B cell (primary cell): ENCODE results near the gene CBX6. TPM values are rescaled to one million over a fixed set of nuclear protein-coding genes. Genes with fewer than 3 reads are reported as not detected.
"Not testable (repeated sequence)": the region's sequence is repeated elsewhere in the genome, so short reads cannot be mapped to it uniquely, and the experiment has no call there.

Experiments used
- ATAC-seq: fragments of 200-7000 bp; cut with Tn5 transposase; one replicate; pipeline ENCODE4 v1.10.0; 2021; ENCODE audit warnings: low read depth, mild to moderate bottlenecking, moderate number of reproducible peaks, moderate library complexity
- CTCF ChIA-PET: fragments of 350-600 bp; sonication (Branson Sonifier 250); formaldehyde crosslinking; loops from one replicate; lab custom pipeline; 2021; ENCODE audit warnings: antibody characterized with exemption, inconsistent platforms; lab: Charles Lee
- POLR2A ChIA-PET: fragments of 350-600 bp; sonication (Branson Sonifier 250); formaldehyde crosslinking; loops from one replicate; lab custom pipeline; 2021; ENCODE audit warnings: antibody characterized with exemption; lab: Charles Lee
- DNase-seq: peaks from one replicate; pipeline ENCODE4 v3.0.0; 2013
- H2AFZ ChIP-seq: 2 replicates; pipeline ENCODE4 v1.6.1; 2012; ENCODE audit warnings: mild to moderate bottlenecking, low read depth, low read length; ENCODE audit not compliant: insufficient read depth, poor library complexity, severe bottlenecking
- H3K27ac ChIP-seq, 2 donors: 1 replicate in 1 of 2; 2 replicates in 1 of 2; pipeline ENCODE4 v1.5.1; 2012 to 2013; ENCODE audit warnings: low read length in 2 of 2, mild to moderate bottlenecking in 2 of 2, moderate library complexity in 1 of 2
- H3K27me3 ChIP-seq, 4 experiments: fragments of 200-600 bp in 1 of 4; sonication (generic) in 1 of 4; replicated peaks in 1 of 4; 1 replicate in 2 of 4; 2 replicates in 2 of 4; pipeline versions ENCODE4 v1.6.1 to v1.7.0; 2013 to 2016; ENCODE audit warnings: low read length in 3 of 4, mild to moderate bottlenecking in 2 of 4, mixed read lengths in 1 of 4, moderate library complexity in 1 of 4; ENCODE audit not compliant: insufficient read depth in 4 of 4, control insufficient read depth in 3 of 4; ENCODE audit errors: control extremely low read depth in 1 of 4
- H3K36me3 ChIP-seq, 2 experiments: replicated peaks in 1 of 2; 1 replicate in 1 of 2; 2 replicates in 1 of 2; pipeline versions ENCODE4 v1.6.1 to v1.7.1; 2013; ENCODE audit warnings: low read length in 1 of 2; ENCODE audit not compliant: insufficient read depth in 2 of 2, control insufficient read depth in 1 of 2; ENCODE audit errors: control extremely low read depth in 1 of 2, extremely low read depth in 1 of 2
- H3K4me1 ChIP-seq, 2 donors: fragments of 200-600 bp in 1 of 2; sonication (generic) in 1 of 2; 1 replicate in 1 of 2; 2 replicates in 1 of 2; pipeline versions ENCODE4 v1.5.1 to v1.6.1; 2013 to 2017; ENCODE audit warnings: low read length in 2 of 2; ENCODE audit not compliant: control insufficient read depth in 2 of 2, insufficient read depth in 2 of 2
- H3K4me2 ChIP-seq: replicated peaks from 2 replicates; pipeline ENCODE3; 2012; ENCODE audit warnings: mild to moderate bottlenecking, low read depth, low read length; ENCODE audit not compliant: poor library complexity, severe bottlenecking
- H3K4me3 ChIP-seq, 5 experiments: fragments of 200-600 bp in 1 of 5; sonication (generic) in 1 of 5; 1 replicate in 3 of 5; 2 replicates in 2 of 5; pipeline versions ENCODE4 v1.5.1 to v1.7.0; 2011 to 2016; ENCODE audit warnings: low read length in 4 of 5, mild to moderate bottlenecking in 4 of 5, low read depth in 2 of 5, control low read depth in 1 of 5, moderate library complexity in 1 of 5; ENCODE audit not compliant: insufficient read depth in 1 of 5; ENCODE audit errors: control extremely low read depth in 1 of 5, extremely low read depth in 1 of 5
- H3K79me2 ChIP-seq: fragments of 200-600 bp; sonication (generic); one replicate; pipeline ENCODE4 v1.6.0; 2016; ENCODE audit warnings: low read length; ENCODE audit not compliant: control insufficient read depth, insufficient read depth
- H3K9ac ChIP-seq: fragments of 200-600 bp; sonication (generic); 2 replicates; pipeline ENCODE4 v1.6.1; 2017; ENCODE audit warnings: mild to moderate bottlenecking, low read length, moderate library complexity
- H3K9me3 ChIP-seq, 3 donors: one replicate each; pipeline versions ENCODE4 v1.6.1 to v1.7.1; 2013; ENCODE audit warnings: low read length in 2 of 3; ENCODE audit not compliant: control insufficient read depth in 2 of 3, insufficient read depth in 1 of 3; ENCODE audit errors: control extremely low read depth in 1 of 3
- H4K20me1 ChIP-seq: 2 replicates; pipeline ENCODE4 v1.6.0; 2012; ENCODE audit warnings: mild to moderate bottlenecking, low read length; ENCODE audit not compliant: insufficient read depth, control insufficient read depth, poor library complexity, severe bottlenecking
- H3K27ac Mint-ChIP-seq: one replicate; pipeline ENCODE4 v1.8.0; 2021; ENCODE audit warnings: mixed read lengths
- H3K27me3 Mint-ChIP-seq: one replicate; pipeline ENCODE4 v1.8.0; 2021; ENCODE audit warnings: mixed read lengths
- H3K4me1 Mint-ChIP-seq: one replicate; pipeline ENCODE4 v1.8.0; 2021; ENCODE audit warnings: mixed read lengths
- H3K4me3 Mint-ChIP-seq: one replicate; pipeline ENCODE4 v1.8.0; 2021; ENCODE audit warnings: mixed read lengths
- H3K9me3 Mint-ChIP-seq: one replicate; pipeline ENCODE4 v1.8.0; 2022; ENCODE audit warnings: mixed read lengths; ENCODE audit not compliant: insufficient read depth
- CTCF ChIP-seq: fragments of 200-600 bp; IDR thresholded peaks from one replicate; pipeline ENCODE4 v1.8.0; 2022; ENCODE audit warnings: antibody characterized with exemption, mild to moderate bottlenecking
- EZH2 ChIP-seq: IDR thresholded peaks from 2 replicates; pipeline ENCODE4 v1.6.1; 2012; ENCODE audit warnings: borderline replicate concordance, low read depth, mild to moderate bottlenecking, moderate library complexity, low read length; ENCODE audit not compliant: insufficient read depth, poor library complexity, severe bottlenecking
- WGBS: methylation state at CpG from one replicate; pipeline ENCODE4 v1.1.5; 2013; ENCODE audit warnings: missing lambda C conversion rate; ENCODE audit not compliant: insufficient coverage; 5-methylcytosine and 5-hydroxymethylcytosine counted together
- intact Hi-C: fragments of 100-400 bp; cut with micrococcal nuclease; formaldehyde crosslinking; loops from one replicate; pipeline ENCODE4 v1.10.0; 2022
- polyA plus RNA-seq: library from polyadenylated mRNA; depleted of rRNA; stranded (reverse); fragments of >200 nt; gene quantifications from 2 replicates; pipeline ENCODE4 v1.2.3, GENCODE V29; 2012
- total RNA-seq, 2 donors: library from RNA; stranded (reverse); fragments of 120-200 nt in 1 of 2; gene quantifications; 1 replicate in 1 of 2; 2 replicates in 1 of 2; pipeline versions ENCODE4 v1.2.3 to v1.2.4, GENCODE V29; 2013 to 2022

CBX6 gene
- total and polyA plus RNA-seq, 2 donors (not counting 1 experiment from before 2014, with no cell fraction given), result 14.9 to 55.1 TPM

- intact Hi-C loops, H3K4me3 ChIP-seq, H3K9ac ChIP-seq, H3K4me1 Mint-ChIP-seq, H2AFZ ChIP-seq, H3K27ac Mint-ChIP-seq, H3K36me3 ChIP-seq, H3K4me3 Mint-ChIP-seq, H4K20me1 ChIP-seq, H3K79me2 ChIP-seq, H3K27ac ChIP-seq, H3K4me1 ChIP-seq, ATAC-seq, H3K9me3 ChIP-seq, POLR2A ChIA-PET, H3K4me2 ChIP-seq, DNase-seq, H3K9me3 Mint-ChIP-seq: not testable (repeated sequence)
- 80% methylated on average over 2 of the region's 5 CpGs for WGBS
- CTCF ChIA-PET, result interaction anchor here (0.6 to 1.6 kb wide), 2 partner anchors 15 to 126 kb away, joined by 3 read pairs; no protein-coding TSS in a partner anchor
- peaks cover 32% of the 10 kb centered on the region for H3K27me3 Mint-ChIP-seq
- peaks cover 0 to 11% (median 2%) of the 10 kb centered on the region in 4 experiments for H3K27me3 ChIP-seq
Observed at GRCh38 chr22:38853883-38854282, 18.1 kb downstream of the CBX6 start.

- H3K27me3 ChIP-seq, result peaks cover 0 to 11% (median 2%) of the 10 kb centered on the region in 4 experiments
- ChIA-PET CTCF (interaction anchor here (0.7 to 1.6 kb wide), 2 partner anchors 16 to 17 kb away, joined by 3 read pairs; no protein-coding TSS in a partner anchor), POLR2A (no interaction called here)
- ATAC-seq (no peak), DNase-seq (no peak)
- H2AFZ ChIP-seq, result no peak overlapping the region
- no peak overlapping the region for H3K4me2 ChIP-seq
- H3K9me3 Mint-ChIP-seq, result no peaks in the 10 kb centered on the region
- intact Hi-C loops, result no loop called here
- H3K36me3 ChIP-seq, result no peaks in the 10 kb centered on the region
- H3K9me3 ChIP-seq, result no peaks in the 10 kb centered on the region
- no peak overlapping the region for H3K27ac Mint-ChIP-seq
- no peak overlapping the region for H3K27ac ChIP-seq
- no peaks in the 10 kb centered on the region for H3K4me1 ChIP-seq
- H3K4me3 Mint-ChIP-seq, result no peak overlapping the region
- H3K79me2 ChIP-seq, result no peaks in the 10 kb centered on the region
- no peak overlapping the region for H3K9ac ChIP-seq
- peaks cover 34% of the 10 kb centered on the region for H3K27me3 Mint-ChIP-seq
- WGBS, result 84% methylated on average over 9 of the region's 9 CpGs
- H4K20me1 ChIP-seq, result no peaks in the 10 kb centered on the region
- H3K4me1 Mint-ChIP-seq, result no peaks in the 10 kb centered on the region
- TF ChIP-seq EZH2, result no peak
- TF ChIP-seq CTCF, result no peak
- H3K4me3 ChIP-seq, result no peak overlapping the region
Observed at GRCh38 chr22:38853196-38853651, 18.8 kb downstream of the CBX6 start.
